ENCODE results near the gene ADGRG2.
"Not testable (repeated sequence)": the region's sequence is repeated elsewhere in the genome, so short reads cannot be mapped to it uniquely, and the experiment has no call there.

Gene ADGRG2

DNA sequence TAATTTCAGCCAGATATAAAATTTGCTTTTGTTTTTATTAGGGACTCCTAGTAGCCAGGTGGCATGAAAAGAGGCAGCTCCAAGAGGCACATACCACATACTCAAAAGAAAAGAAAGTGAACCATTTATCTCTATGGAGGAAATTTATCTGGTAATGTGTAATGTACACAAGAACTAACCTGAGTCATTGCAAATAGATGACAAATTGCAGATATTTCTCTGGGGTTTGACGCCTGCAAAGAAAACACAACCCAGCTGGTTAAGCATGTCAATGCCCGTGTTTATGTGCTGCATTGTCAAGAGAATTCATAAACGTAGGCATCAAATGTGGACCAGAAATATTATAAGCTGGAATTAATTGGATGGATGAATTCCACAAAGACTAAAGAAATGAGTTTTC lies 91.5 kb downstream of the ADGRG2 start:
- Histone ChIP-seq H3K4me3 (no peak overlapping the region), H4K20me1 (no peaks in the 10 kb centered on the region), H3K27ac (no peak overlapping the region), H3K27me3 (peaks cover 0 to 30% (median 6%) of the 10 kb centered on the region in 11 experiments; a peak in 13 of 22 replicates), H3K9me3 (replicated peaks in 1 of 11) (no peaks in the 10 kb centered on the region), H3K36me3 (no peaks in the 10 kb centered on the region), H3K4me2 (no peak overlapping the region), H3K4me1 (no peaks in the 10 kb centered on the region), H3K9ac (no peak overlapping the region)
- TF ChIP-seq Cebpa-rat (IDR thresholded peaks at IDR 0.05), result no peak

DNA sequence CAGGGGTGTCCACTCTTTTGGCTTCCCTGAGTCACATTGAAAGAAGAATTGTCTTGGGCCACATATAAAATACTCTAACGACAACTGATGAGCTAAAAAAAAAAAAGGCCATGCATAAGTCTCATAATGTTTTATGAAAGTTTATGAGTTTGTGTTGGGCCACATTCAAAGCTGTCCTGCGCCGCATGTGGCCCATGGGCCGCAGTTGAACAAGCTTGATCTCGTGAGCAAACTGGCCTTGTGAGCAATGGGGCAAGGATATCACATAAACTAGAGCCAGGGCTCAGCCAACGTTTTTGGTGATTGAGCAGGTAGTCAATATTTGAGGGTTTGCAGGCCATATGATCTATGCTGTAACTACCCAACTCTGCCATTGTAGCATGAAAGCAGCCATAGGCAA lies 93.7 kb downstream of the ADGRG2 start:
- Histone ChIP-seq H4K20me1 (no peaks in the 10 kb centered on the region; a peak in 1 of 22 replicates), H3K4me1 (no peaks in the 10 kb centered on the region), H3K9ac (no peak overlapping the region), H3K4me3 (no peak overlapping the region), H3K4me2 (no peak overlapping the region), H3K9me3 (replicated peaks in 1 of 11) (no peaks in the 10 kb centered on the region), H3K36me3 (no peaks in the 10 kb centered on the region), H3K27me3 (peaks cover 0 to 41% (median 27%) of the 10 kb centered on the region in 11 experiments; a peak in 16 of 22 replicates), H3K27ac (no peak overlapping the region)
- no peak for TF ChIP-seq Cebpa-rat (IDR thresholded peaks at IDR 0.05)

DNA sequence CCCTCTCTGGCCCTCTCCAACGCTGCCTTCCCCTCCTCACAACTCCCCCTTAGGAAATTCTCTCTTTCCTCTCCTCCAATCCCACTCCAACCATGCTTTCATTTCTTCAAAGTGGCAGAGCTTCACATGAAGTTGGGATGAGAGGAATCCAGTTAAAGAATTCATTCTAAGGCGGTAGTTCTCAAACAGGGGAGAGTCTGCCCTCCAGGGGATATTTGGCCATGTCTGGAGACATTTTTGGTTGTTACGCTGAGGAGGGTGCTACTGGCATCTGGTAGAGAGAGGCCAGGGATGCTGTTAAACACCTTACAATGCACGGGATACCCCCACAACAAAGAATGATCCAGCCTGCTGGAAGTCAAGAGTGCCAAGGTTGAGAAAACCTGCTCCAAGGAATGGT lies 97.9 kb downstream of the ADGRG2 start:
- H3K27ac ChIP-seq, result no peak overlapping the region
- H3K9me3 ChIP-seq (replicated peaks in 1 of 11), result no peaks in the 10 kb centered on the region
- no peaks in the 10 kb centered on the region for H3K36me3 ChIP-seq
- no peak overlapping the region for H3K9ac ChIP-seq
- peaks cover 3 to 57% (median 31%) of the 10 kb centered on the region in 11 experiments; a peak in 16 of 22 replicates for H3K27me3 ChIP-seq
- TF ChIP-seq Cebpa-rat (IDR thresholded peaks at IDR 0.05), result no peak
- no peaks in the 10 kb centered on the region for H3K4me1 ChIP-seq
- H4K20me1 ChIP-seq, result no peaks in the 10 kb centered on the region; a peak in 1 of 22 replicates
- no peak overlapping the region for H3K4me2 ChIP-seq
- no peak overlapping the region for H3K4me3 ChIP-seq

DNA sequence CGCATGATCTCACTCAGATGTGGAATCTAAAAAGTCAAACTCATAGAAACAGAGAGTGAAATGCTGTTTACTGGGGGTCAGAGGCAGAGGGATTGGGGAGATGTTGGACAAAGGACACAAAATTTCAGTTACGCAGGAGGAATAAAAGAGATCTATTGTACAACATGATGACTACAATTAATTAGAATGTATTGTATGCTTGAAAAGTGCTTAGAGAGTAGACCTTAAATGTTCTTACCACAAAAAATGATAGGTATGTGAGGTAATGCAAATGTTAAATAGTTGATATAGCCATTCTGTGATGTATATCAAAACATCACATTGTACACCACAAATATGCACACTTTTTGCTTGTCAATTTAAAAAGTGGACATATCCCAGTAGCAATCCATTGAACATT lies 102.3 kb downstream of the ADGRG2 start:
- no peaks in the 10 kb centered on the region for H3K9me3 ChIP-seq (replicated peaks in 1 of 11)
- H3K4me3 ChIP-seq, result no peak overlapping the region
- TF ChIP-seq Cebpa-rat (IDR thresholded peaks at IDR 0.05), result no peak
- no peaks in the 10 kb centered on the region for H3K4me1 ChIP-seq
- H3K27me3 ChIP-seq, result peaks cover 4 to 44% (median 23%) of the 10 kb centered on the region in 11 experiments; a peak in 17 of 22 replicates
- no peaks in the 10 kb centered on the region; a peak in 1 of 22 replicates for H4K20me1 ChIP-seq
- no peak overlapping the region for H3K4me2 ChIP-seq
- H3K9ac ChIP-seq, result no peak overlapping the region
- H3K27ac ChIP-seq, result no peak overlapping the region
- H3K36me3 ChIP-seq, result no peaks in the 10 kb centered on the region

DNA sequence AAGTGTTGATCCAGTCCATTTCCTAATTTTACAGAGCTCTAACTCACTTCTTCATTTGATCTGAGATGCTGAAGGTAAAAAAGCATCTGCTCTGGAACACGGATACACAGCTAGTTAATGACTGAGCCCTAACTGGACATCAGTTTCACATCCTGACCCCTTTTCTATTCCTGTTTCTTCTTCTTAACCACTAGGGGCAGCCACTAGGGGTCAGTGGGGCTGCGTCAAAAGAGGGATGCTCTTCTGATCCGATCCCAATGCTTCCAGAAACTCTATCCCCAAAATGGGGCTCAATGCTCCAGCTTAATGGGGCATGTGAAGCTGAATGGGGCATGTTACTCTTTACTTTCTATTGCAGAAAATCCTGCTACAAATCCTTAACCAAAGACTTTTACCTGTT lies 105.0 kb downstream of the ADGRG2 start:
- Histone ChIP-seq H3K27me3 (peaks cover 12 to 42% (median 23%) of the 10 kb centered on the region in 11 experiments; a peak in 18 of 22 replicates), H3K4me1 (no peaks in the 10 kb centered on the region), H3K9me3 (replicated peaks in 1 of 11) (no peaks in the 10 kb centered on the region), H3K36me3 (no peaks in the 10 kb centered on the region), H3K27ac (no peak overlapping the region), H3K4me3 (no peak overlapping the region), H3K9ac (no peak overlapping the region), H4K20me1 (no peaks in the 10 kb centered on the region), H3K4me2 (no peak overlapping the region)
- no peak for TF ChIP-seq Cebpa-rat (IDR thresholded peaks at IDR 0.05)

DNA sequence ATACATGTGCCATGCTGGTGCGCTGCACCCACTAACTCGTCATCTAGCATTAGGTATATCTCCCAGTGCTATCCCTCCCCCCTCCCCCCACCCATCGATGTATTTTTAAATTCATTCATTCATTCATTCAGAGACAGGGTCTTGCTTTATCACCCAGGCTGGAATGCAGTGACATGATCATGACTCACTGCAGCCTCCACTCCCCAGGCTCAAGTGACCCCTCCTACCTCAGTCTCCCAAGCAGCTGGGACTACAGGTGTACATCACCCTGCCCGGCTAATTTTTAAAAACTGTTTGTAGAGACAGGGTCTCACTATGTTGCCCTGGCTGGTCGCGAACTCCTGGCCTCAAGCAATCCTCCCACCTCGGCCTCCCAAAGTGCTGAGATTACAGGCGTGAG lies 105.7 kb downstream of the ADGRG2 start:
- not testable (repeated sequence) for H3K36me3 ChIP-seq
- peaks cover 12 to 48% (median 25%) of the 10 kb centered on the region in 11 experiments; a peak in 18 of 22 replicates for H3K27me3 ChIP-seq

DNA sequence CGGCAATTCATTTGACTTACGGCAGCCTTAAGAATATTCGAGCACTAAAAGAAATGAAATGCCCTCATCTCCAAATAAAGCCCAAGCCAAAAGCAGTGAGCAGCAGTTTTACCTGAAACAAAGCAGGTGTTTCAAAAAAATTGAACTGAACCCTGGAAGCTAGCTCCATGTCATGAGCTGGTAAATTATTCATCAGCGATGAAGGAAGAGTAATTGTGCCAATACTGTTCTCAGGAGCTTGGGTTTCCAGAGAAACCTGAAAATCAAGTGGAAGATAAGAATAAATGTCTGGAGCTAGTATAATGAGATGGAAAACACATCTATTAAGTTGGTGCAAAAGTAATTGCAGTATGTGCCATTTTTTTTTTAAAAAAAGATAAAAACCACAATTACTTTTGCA lies 114.4 kb downstream of the ADGRG2 start:
- H3K4me3 ChIP-seq, result no peak overlapping the region
- H3K4me2 ChIP-seq, result no peak overlapping the region
- no peak overlapping the region for H3K9ac ChIP-seq
- peaks cover 4 to 25% (median 13%) of the 10 kb centered on the region in 11 experiments; a peak in 16 of 22 replicates for H3K27me3 ChIP-seq
- H3K4me1 ChIP-seq, result no peaks in the 10 kb centered on the region
- no peaks in the 10 kb centered on the region for H3K36me3 ChIP-seq
- no peaks in the 10 kb centered on the region; a peak in 1 of 22 replicates for H4K20me1 ChIP-seq
- no peak for TF ChIP-seq Cebpa-rat (IDR thresholded peaks at IDR 0.05)
- no peak overlapping the region for H3K27ac ChIP-seq
- no peaks in the 10 kb centered on the region for H3K9me3 ChIP-seq (replicated peaks in 1 of 11)

More for the DNA sequence above, 105.7 kb downstream of the ADGRG2 start:
- H4K20me1 ChIP-seq; H3K4me3 ChIP-seq; H3K9me3 ChIP-seq (replicated peaks in 1 of 11); H3K9ac ChIP-seq; H3K27ac ChIP-seq; H3K4me1 ChIP-seq; H3K4me2 ChIP-seq: not testable (repeated sequence)

DNA sequence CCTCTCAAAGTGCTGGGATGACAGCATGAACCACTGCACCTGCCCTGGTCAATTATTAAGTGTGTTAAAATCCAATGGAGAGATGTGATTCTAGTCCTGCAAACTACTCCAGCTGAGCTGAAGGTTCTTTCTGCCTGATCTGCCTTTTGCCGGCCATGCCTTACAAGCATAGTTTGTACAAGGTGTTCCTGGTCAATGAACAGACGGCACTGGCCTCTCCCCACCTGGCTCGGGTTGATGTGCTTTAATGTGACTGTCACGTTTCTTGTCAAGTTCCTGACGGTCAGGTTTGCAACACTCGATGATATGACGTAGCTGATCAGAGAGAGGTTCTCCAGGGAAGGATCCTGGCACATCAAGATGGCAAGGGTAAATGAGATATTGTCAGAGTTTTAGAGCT lies 115.3 kb downstream of the ADGRG2 start:
- H3K36me3 ChIP-seq, result no peaks in the 10 kb centered on the region
- TF ChIP-seq Cebpa-rat (IDR thresholded peaks at IDR 0.05), result no peak
- no peak overlapping the region for H3K4me2 ChIP-seq
- H3K9me3 ChIP-seq (replicated peaks in 1 of 11), result no peaks in the 10 kb centered on the region
- H3K27me3 ChIP-seq, result peaks cover 0 to 24% (median 13%) of the 10 kb centered on the region in 11 experiments; a peak in 12 of 22 replicates
- no peaks in the 10 kb centered on the region; a peak in 1 of 22 replicates for H4K20me1 ChIP-seq
- H3K4me1 ChIP-seq, result no peaks in the 10 kb centered on the region
- H3K4me3 ChIP-seq, result no peak overlapping the region
- H3K9ac ChIP-seq, result no peak overlapping the region
- H3K27ac ChIP-seq, result no peak overlapping the region

DNA sequence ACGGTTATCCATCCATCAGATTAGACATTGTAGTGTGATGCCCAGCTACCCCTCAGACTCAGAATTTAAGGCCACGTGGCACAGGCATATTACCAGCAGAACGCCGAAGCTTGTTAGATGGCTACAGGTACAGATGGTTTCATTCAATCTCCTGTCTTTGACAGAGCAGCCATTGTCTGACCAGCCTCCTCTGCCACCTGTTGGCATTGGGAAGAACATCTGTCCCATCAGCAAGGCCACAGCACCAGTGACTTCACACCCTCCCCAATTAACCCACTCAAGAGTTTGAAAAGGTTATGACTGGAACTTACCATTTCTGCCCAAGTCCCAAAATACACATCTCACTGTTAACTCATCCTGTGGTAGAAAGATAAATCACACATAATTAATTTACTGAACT lies 116.4 kb downstream of the ADGRG2 start:
- no peaks in the 10 kb centered on the region for H3K9me3 ChIP-seq (replicated peaks in 1 of 11)
- no peak overlapping the region for H3K4me2 ChIP-seq
- H3K4me3 ChIP-seq, result no peak overlapping the region
- H3K27me3 ChIP-seq, result peaks cover 0 to 24% (median 17%) of the 10 kb centered on the region in 11 experiments; a peak in 11 of 22 replicates
- H4K20me1 ChIP-seq, result no peaks in the 10 kb centered on the region; a peak in 1 of 22 replicates
- no peak overlapping the region for H3K27ac ChIP-seq
- H3K4me1 ChIP-seq, result no peaks in the 10 kb centered on the region
- no peak overlapping the region for H3K9ac ChIP-seq
- no peak for TF ChIP-seq Cebpa-rat (IDR thresholded peaks at IDR 0.05)
- no peaks in the 10 kb centered on the region for H3K36me3 ChIP-seq

DNA sequence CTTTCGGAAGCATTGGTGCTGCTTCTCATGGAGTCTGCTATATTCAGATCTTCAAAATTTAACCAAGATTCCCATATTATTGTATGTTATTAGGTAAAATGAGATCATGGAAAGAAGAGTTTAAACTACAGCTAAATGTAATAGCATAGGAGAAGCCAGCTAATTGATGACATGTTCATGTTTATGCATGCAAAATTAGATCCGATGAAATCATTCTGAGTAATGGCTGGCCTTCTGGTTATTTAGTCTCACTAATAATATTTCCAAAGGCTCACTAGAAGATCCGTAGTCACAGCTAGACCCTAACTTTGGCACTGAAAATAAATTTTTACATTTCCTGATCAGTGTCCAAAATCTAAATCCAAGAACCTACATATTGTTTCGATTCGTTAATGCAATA lies 118.5 kb downstream of the ADGRG2 start:
- Histone ChIP-seq H3K4me1 (no peaks in the 10 kb centered on the region), H3K9me3 (replicated peaks in 1 of 11) (no peaks in the 10 kb centered on the region), H4K20me1 (no peaks in the 10 kb centered on the region; a peak in 1 of 22 replicates), H3K4me2 (no peak overlapping the region), H3K36me3 (no peaks in the 10 kb centered on the region), H3K4me3 (no peak overlapping the region), H3K27ac (no peak overlapping the region), H3K27me3 (peaks cover 0 to 32% (median 25%) of the 10 kb centered on the region in 11 experiments; a peak in 14 of 22 replicates), H3K9ac (no peak overlapping the region)
- TF ChIP-seq Cebpa-rat (IDR thresholded peaks at IDR 0.05), result no peak
